ENCODE data around the gene IFT81. TPM values are rescaled to one million over a fixed set of nuclear protein-coding genes. Genes with fewer than 3 reads are reported as not detected.
"Not testable (repeated sequence)": the region's sequence is repeated elsewhere in the genome, so short reads cannot be mapped to it uniquely, and the experiment has no call there.

IFT81 gene
- total and polyA plus RNA-seq, 2 experiments from 2014 or later = 17.5 to 22.3 TPM

DNA sequence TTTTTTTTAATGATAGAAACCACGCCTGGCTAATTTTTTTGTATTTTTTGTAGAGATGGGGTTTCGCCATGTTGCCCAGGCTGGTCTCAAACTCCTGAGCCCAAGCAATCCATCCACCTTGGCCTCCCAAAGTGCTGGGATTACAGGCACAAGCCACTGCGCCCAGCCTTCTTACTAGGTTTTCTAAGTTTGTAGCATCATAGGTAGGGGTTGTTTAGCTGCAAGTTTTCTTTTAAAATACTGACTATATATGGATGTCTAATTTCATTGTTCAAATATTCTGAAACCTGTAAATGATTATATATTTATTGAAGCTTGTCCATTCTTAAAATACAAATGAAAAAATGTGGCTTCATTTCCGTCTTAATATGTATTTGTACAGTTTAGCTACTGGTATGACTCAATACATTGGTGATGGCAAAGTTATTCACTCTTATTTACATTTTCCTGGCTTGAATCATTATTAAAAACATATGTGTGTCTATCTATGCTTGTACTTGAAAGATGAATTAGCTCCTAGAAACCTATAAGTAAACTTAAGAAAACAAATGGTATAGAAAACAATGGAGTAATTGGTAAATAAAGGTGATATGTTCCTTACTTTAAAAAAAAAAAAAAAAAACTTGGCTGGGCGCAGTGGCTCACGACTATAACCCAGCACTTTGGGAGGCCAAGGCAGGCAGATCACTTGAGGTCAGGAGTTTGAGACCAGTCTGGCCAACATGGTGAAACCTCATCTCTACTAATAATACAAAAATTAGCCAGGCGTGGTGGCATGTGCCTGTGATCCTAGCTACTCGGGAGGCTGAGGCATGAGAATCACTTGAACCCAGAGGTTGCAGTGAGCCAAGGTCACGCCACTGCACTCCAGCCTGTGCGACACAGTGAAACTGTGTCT is 87.7 kb downstream of the IFT81 start:
- H3K36me3 Mint-ChIP-seq (ENCODE audit: low read depth) = peaks cover 13% of the 10 kb centered on the region
- H3K4me2 ChIP-seq; H3K27me3 ChIP-seq (ENCODE audit: insufficient read depth); ATAC-seq; H3K79me2 ChIP-seq (replicated peaks; ENCODE audit: insufficient read depth); H3K36me3 ChIP-seq (ENCODE audit: insufficient read depth); H2AFZ ChIP-seq; H3K27ac ChIP-seq (ENCODE audit: low read depth); H3K9me3 Mint-ChIP-seq; H3K4me1 Mint-ChIP-seq; H3K27ac Mint-ChIP-seq; H3K4me3 Mint-ChIP-seq; H3K4me1 ChIP-seq (ENCODE audit: insufficient read depth); H3K4me3 ChIP-seq; H3F3A ChIP-seq (replicated peaks; ENCODE audit: low read depth); DNase-seq (ENCODE audit: low spot score); H3K27me3 Mint-ChIP-seq (ENCODE audit: insufficient read depth, low read depth, poor library complexity); H4K20me1 ChIP-seq (replicated peaks; ENCODE audit: insufficient read depth); H3K9me2 ChIP-seq (ENCODE audit: insufficient read depth): not testable (repeated sequence)

DNA sequence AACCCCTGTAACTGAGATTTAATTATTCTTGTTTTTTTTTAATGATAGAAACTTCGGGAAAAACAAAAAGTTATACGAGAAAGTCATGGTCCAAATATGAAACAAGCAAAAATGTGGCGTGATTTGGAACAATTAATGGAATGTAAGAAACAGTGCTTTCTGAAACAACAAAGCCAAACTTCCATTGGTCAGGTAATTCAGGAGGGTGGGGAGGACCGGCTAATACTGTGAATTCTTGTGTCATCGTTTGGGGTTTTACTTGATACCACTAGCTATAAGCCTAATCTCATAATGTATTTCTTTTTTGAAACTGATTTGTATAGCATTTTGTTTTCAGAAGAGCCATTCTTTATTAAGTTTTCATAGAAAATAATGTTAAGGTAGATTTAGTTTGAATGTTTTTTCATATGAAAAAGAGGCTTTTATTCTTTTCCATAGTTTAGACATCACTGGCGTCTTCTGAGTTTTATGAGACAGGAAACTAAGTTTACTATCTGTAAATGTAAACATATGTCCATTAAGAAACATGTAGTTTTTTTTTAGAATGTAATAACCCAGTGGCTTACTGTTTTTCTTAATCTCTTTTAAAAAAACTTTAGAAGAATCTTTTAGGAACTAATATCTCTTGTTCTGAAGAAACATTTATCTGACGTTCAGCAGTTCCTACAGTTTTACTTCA is 94.0 kb downstream of the IFT81 start:
- Mint-ChIP-seq H3K27me3 (ENCODE audit: insufficient read depth, low read depth, poor library complexity) (no peaks in the 10 kb centered on the region), H3K36me3 (ENCODE audit: low read depth) (peaks cover 5% of the 10 kb centered on the region), H3K4me1 (no peaks in the 10 kb centered on the region), H3K9me3 (no peaks in the 10 kb centered on the region), H3K27ac (no peak overlapping the region), H3K4me3 (no peak overlapping the region)
- H3K27me3 ChIP-seq (ENCODE audit: insufficient read depth) = no peaks in the 10 kb centered on the region
- H2AFZ ChIP-seq = no peak overlapping the region
- no peaks in the 10 kb centered on the region for H3K9me2 ChIP-seq (ENCODE audit: insufficient read depth)
- DNase-seq (ENCODE audit: low spot score) (no peak), ATAC-seq (no peak)
- no peak overlapping the region for H3K4me3 ChIP-seq
- H3F3A ChIP-seq (replicated peaks; ENCODE audit: low read depth) = no peaks in the 10 kb centered on the region
- no peak overlapping the region for H3K27ac ChIP-seq (ENCODE audit: low read depth)
- H3K36me3 ChIP-seq (ENCODE audit: insufficient read depth) = no peaks in the 10 kb centered on the region
- H4K20me1 ChIP-seq (replicated peaks; ENCODE audit: insufficient read depth) = no peaks in the 10 kb centered on the region
- no peaks in the 10 kb centered on the region for H3K79me2 ChIP-seq (replicated peaks; ENCODE audit: insufficient read depth)
- no peak overlapping the region for H3K4me2 ChIP-seq
- no peaks in the 10 kb centered on the region for H3K4me1 ChIP-seq (ENCODE audit: insufficient read depth)
- TF ChIP-seq, protein P1, sequence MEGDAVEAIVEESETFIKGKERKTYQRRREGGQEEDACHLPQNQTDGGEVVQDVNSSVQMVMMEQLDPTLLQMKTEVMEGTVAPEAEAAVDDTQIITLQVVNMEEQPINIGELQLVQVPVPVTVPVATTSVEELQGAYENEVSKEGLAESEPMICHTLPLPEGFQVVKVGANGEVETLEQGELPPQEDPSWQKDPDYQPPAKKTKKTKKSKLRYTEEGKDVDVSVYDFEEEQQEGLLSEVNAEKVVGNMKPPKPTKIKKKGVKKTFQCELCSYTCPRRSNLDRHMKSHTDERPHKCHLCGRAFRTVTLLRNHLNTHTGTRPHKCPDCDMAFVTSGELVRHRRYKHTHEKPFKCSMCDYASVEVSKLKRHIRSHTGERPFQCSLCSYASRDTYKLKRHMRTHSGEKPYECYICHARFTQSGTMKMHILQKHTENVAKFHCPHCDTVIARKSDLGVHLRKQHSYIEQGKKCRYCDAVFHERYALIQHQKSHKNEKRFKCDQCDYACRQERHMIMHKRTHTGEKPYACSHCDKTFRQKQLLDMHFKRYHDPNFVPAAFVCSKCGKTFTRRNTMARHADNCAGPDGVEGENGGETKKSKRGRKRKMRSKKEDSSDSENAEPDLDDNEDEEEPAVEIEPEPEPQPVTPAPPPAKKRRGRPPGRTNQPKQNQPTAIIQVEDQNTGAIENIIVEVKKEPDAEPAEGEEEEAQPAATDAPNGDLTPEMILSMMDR (conservative IDR thresholded peaks at IDR 0.05; ENCODE audit: low read depth in 2 of 2) = no peak
- TF ChIP-seq, protein P2, sequence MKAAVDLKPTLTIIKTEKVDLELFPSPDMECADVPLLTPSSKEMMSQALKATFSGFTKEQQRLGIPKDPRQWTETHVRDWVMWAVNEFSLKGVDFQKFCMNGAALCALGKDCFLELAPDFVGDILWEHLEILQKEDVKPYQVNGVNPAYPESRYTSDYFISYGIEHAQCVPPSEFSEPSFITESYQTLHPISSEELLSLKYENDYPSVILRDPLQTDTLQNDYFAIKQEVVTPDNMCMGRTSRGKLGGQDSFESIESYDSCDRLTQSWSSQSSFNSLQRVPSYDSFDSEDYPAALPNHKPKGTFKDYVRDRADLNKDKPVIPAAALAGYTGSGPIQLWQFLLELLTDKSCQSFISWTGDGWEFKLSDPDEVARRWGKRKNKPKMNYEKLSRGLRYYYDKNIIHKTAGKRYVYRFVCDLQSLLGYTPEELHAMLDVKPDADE (IDR thresholded peaks at IDR 0.05) = no peak
- TF ChIP-seq, protein P3, sequence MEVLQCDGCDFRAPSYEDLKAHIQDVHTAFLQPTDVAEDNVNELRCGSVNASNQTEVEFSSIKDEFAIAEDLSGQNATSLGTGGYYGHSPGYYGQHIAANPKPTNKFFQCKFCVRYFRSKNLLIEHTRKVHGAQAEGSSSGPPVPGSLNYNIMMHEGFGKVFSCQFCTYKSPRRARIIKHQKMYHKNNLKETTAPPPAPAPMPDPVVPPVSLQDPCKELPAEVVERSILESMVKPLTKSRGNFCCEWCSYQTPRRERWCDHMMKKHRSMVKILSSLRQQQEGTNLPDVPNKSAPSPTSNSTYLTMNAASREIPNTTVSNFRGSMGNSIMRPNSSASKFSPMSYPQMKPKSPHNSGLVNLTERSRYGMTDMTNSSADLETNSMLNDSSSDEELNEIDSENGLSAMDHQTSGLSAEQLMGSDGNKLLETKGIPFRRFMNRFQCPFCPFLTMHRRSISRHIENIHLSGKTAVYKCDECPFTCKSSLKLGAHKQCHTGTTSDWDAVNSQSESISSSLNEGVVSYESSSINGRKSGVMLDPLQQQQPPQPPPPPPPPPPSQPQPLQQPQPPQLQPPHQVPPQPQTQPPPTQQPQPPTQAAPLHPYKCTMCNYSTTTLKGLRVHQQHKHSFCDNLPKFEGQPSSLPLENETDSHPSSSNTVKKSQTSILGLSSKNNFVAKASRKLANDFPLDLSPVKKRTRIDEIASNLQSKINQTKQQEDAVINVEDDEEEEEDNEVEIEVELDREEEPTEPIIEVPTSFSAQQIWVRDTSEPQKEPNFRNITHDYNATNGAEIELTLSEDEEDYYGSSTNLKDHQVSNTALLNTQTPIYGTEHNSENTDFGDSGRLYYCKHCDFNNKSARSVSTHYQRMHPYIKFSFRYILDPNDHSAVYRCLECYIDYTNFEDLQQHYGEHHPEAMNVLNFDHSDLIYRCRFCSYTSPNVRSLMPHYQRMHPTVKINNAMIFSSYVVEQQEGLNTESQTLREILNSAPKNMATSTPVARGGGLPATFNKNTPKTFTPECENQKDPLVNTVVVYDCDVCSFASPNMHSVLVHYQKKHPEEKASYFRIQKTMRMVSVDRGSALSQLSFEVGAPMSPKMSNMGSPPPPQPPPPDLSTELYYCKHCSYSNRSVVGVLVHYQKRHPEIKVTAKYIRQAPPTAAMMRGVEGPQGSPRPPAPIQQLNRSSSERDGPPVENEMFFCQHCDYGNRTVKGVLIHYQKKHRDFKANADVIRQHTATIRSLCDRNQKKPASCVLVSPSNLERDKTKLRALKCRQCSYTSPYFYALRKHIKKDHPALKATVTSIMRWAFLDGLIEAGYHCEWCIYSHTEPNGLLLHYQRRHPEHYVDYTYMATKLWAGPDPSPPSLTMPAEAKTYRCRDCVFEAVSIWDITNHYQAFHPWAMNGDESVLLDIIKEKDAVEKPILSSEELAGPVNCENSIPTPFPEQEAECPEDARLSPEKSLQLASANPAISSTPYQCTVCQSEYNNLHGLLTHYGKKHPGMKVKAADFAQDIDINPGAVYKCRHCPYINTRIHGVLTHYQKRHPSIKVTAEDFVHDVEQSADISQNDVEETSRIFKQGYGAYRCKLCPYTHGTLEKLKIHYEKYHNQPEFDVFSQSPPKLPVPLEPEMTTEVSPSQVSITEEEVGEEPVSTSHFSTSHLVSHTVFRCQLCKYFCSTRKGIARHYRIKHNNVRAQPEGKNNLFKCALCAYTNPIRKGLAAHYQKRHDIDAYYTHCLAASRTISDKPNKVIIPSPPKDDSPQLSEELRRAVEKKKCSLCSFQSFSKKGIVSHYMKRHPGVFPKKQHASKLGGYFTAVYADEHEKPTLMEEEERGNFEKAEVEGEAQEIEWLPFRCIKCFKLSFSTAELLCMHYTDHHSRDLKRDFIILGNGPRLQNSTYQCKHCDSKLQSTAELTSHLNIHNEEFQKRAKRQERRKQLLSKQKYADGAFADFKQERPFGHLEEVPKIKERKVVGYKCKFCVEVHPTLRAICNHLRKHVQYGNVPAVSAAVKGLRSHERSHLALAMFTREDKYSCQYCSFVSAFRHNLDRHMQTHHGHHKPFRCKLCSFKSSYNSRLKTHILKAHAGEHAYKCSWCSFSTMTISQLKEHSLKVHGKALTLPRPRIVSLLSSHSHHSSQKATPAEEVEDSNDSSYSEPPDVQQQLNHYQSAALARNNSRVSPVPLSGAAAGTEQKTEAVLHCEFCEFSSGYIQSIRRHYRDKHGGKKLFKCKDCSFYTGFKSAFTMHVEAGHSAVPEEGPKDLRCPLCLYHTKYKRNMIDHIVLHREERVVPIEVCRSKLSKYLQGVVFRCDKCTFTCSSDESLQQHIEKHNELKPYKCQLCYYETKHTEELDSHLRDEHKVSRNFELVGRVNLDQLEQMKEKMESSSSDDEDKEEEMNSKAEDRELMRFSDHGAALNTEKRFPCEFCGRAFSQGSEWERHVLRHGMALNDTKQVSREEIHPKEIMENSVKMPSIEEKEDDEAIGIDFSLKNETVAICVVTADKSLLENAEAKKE (CRISPR knock-in tag; IDR thresholded peaks at IDR 0.05) = no peak
- TF ChIP-seq POLR2AphosphoS5 (IDR thresholded peaks at IDR 0.05; ENCODE audit: low read depth) (no peak), ZNF114 (CRISPR knock-in tag; IDR thresholded peaks at IDR 0.05) (no peak), NANOG (IDR thresholded peaks at IDR 0.05; ENCODE audit: borderline replicate concordance) (no peak), ZNF331 (CRISPR knock-in tag; IDR thresholded peaks at IDR 0.05; ENCODE audit: low read depth) (no peak), STAT1 (IDR thresholded peaks at IDR 0.05; ENCODE audit: unreplicated experiment) (no peak), EZH2 (IDR thresholded peaks at IDR 0.05; ENCODE audit: low read depth, unreplicated experiment) (no peak), EZH2phosphoT487 (IDR thresholded peaks at IDR 0.05; ENCODE audit: unreplicated experiment) (no peak), JUNB (IDR thresholded peaks at IDR 0.05; ENCODE audit: unreplicated experiment) (no peak), CREB1 (CRISPR knock-in tag; IDR thresholded peaks at IDR 0.05; ENCODE audit: low read depth) (no peak)

Data from GM23338 (cell line).